Fibroblast of mammary gland (primary cell): Measurements from ENCODE around the gene ASXL3.

Experiments used
- DNase-seq: peaks from one replicate; pipeline ENCODE4 v3.0.0-alpha.2; 2010; ENCODE audit warnings: low read depth
- H3K4me3 ChIP-seq: 2 replicates; pipeline ENCODE4 v1.5.1; 2011; ENCODE audit warnings: low read depth, mild to moderate bottlenecking, low read length, moderate library complexity; ENCODE audit not compliant: control insufficient read depth
- CTCF ChIP-seq: conservative IDR thresholded peaks from 2 replicates; pipeline ENCODE4 v1.5.1; 2011; ENCODE audit warnings: low read depth, low read length, inconsistent platforms; ENCODE audit not compliant: control insufficient read depth, insufficient read depth

ASXL3 gene

GRCh38 chr18:33593261-33593660 lies 15.2 kb downstream of the ASXL3 start:
- no peak for DNase-seq
- no peak overlapping the region for H3K4me3 ChIP-seq
- no peak for TF ChIP-seq CTCF

GRCh38 chr18:33594799-33595198 lies 16.8 kb downstream of the ASXL3 start:
- no peak overlapping the region for H3K4me3 ChIP-seq
- no peak for TF ChIP-seq CTCF
- DNase-seq: no peak

- TF ChIP-seq CTCF: no peak
- DNase-seq: peak; percentile 81
- H3K4me3 ChIP-seq: no peak overlapping the region
Measured at GRCh38 chr18:33596178-33596854, 18.3 kb downstream of the ASXL3 start.

GRCh38 chr18:33600846-33601245 lies 22.8 kb downstream of the ASXL3 start:
- DNase-seq: no peak
- no peak for TF ChIP-seq CTCF

GRCh38 chr18:33603454-33603853 lies 25.4 kb downstream of the ASXL3 start:
- no peak for DNase-seq
- TF ChIP-seq CTCF: no peak
- H3K4me3 ChIP-seq: no peak overlapping the region

More at GRCh38 chr18:33600846-33601245, 22.8 kb downstream of the ASXL3 start:
- H3K4me3 ChIP-seq: no peak overlapping the region

- no peak for TF ChIP-seq CTCF
- DNase-seq: no peak
- no peak overlapping the region for H3K4me3 ChIP-seq
Measured at GRCh38 chr18:33605250-33605649, 27.2 kb downstream of the ASXL3 start.

- DNase-seq: no peak
- peak; percentile 7 for TF ChIP-seq CTCF
- H3K4me3 ChIP-seq: no peak overlapping the region
Measured at GRCh38 chr18:33606621-33607020, 28.6 kb downstream of the ASXL3 start.
